ENCODE measurements around the gene GTF2IRD1. TPM values are rescaled to one million over a fixed set of nuclear protein-coding genes. Genes with fewer than 3 reads are reported as not detected.

The GTF2IRD1 gene
- total and polyA plus RNA-seq, 2 experiments from 2014 or later, result 34.9 to 39.6 TPM

DNA sequence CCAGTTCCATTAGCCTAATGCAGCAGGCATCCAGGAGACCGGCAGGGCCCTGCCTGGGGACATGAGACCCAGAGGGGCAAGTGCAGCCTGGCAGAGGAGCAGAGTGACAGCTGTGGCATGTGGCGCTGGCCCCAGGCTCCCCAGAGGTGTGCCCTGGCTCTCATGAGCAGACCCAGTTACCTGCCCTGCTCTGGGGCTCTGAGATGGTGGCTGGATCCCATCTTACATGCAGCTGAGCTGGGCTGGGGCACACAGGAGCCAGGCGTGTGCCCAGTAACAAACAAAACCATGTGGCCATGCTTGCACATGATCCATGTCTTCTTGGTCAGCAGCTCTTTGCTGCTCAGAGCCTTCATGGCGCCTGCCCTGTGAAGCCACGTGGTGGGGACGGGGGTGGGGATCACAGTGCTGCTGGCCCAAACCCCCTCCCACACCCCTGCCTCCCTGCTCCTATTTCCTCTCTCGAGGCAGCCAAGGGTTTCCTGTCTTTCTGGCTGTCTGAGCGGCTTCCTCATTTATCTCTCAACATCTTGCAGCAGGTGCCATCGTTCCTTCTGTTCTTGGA, 163.6 kb downstream of the GTF2IRD1 start:
- Histone ChIP-seq H2AFZ (no peak overlapping the region), H3K9me2 (replicated peaks; ENCODE audit: insufficient read depth) (no peaks in the 10 kb centered on the region), H3K27me3 (no peaks in the 10 kb centered on the region), H3K27ac (no peak overlapping the region), H3K79me2 (no peaks in the 10 kb centered on the region), H3K4me1 (ENCODE audit: insufficient read depth) (peaks cover 4% of the 10 kb centered on the region), H3K4me2 (no peak overlapping the region), H3K4me3 (no peak overlapping the region), H4K20me1 (ENCODE audit: insufficient read depth, poor library complexity, severe bottlenecking) (no peaks in the 10 kb centered on the region), H3K9me3 (ENCODE audit: low read depth) (no peaks in the 10 kb centered on the region), H3K36me3 (replicated peaks; ENCODE audit: insufficient read depth, low read depth) (no peaks in the 10 kb centered on the region)
- no peak for DNase-seq (ENCODE audit: low spot score)
- TF ChIP-seq EZH2 (IDR thresholded peaks at IDR 0.05; ENCODE audit: borderline replicate concordance) (no peak), EZH2phosphoT487 (IDR thresholded peaks at IDR 0.05; ENCODE audit: low read depth, severe bottlenecking, unreplicated experiment) (no peak)
- TF ChIP-seq, protein P1, sequence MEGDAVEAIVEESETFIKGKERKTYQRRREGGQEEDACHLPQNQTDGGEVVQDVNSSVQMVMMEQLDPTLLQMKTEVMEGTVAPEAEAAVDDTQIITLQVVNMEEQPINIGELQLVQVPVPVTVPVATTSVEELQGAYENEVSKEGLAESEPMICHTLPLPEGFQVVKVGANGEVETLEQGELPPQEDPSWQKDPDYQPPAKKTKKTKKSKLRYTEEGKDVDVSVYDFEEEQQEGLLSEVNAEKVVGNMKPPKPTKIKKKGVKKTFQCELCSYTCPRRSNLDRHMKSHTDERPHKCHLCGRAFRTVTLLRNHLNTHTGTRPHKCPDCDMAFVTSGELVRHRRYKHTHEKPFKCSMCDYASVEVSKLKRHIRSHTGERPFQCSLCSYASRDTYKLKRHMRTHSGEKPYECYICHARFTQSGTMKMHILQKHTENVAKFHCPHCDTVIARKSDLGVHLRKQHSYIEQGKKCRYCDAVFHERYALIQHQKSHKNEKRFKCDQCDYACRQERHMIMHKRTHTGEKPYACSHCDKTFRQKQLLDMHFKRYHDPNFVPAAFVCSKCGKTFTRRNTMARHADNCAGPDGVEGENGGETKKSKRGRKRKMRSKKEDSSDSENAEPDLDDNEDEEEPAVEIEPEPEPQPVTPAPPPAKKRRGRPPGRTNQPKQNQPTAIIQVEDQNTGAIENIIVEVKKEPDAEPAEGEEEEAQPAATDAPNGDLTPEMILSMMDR (IDR thresholded peaks at IDR 0.05; ENCODE audit: poor library complexity), result no peak
- WGBS (ENCODE audit: low lambda C conversion rate, missing lambda C conversion rate), result 65% methylated on average over 9 of the region's 9 CpGs

DNA sequence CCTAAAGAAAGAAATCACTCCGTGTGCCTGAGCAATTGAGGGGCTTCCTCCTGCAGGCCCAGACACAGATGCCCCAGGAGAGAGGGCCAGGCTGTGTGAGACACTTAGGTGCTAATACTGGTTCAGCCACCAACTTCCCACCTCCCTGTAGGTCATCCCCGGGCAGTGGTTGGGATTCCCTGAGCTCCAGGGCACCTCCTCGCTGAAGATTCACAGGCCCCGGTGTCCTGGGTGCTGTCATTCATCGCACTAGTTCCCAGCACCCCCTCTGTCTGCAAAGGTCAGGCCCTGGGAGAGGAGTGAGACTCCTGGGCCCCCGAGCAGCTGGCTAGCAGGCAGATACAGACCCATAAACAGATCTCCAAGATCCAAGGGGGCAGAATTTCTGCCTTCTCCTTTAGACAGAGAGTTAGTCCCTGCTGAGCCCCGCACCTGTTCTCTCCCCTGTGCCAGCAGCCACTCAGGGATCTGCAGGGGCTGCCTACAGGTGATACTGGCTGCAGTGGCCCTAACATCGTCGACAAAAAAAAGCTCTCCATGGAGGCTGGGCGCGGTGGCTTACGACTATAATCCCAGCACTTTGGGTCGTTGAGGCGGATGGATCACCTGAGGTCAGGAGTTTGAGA, 165.6 kb downstream of the GTF2IRD1 start:
- Histone ChIP-seq H3K4me3 (no peak overlapping the region), H3K4me2 (no peak overlapping the region), H2AFZ (no peak overlapping the region), H3K9me2 (replicated peaks; ENCODE audit: insufficient read depth) (no peaks in the 10 kb centered on the region), H3K79me2 (no peaks in the 10 kb centered on the region), H3K9me3 (ENCODE audit: low read depth) (no peaks in the 10 kb centered on the region), H4K20me1 (ENCODE audit: insufficient read depth, poor library complexity, severe bottlenecking) (no peaks in the 10 kb centered on the region), H3K27me3 (no peaks in the 10 kb centered on the region), H3K36me3 (replicated peaks; ENCODE audit: insufficient read depth, low read depth) (no peaks in the 10 kb centered on the region), H3K4me1 (ENCODE audit: insufficient read depth) (no peaks in the 10 kb centered on the region), H3K27ac (no peak overlapping the region)
- DNase-seq (ENCODE audit: low spot score), result no peak
- TF ChIP-seq EZH2 (IDR thresholded peaks at IDR 0.05; ENCODE audit: borderline replicate concordance) (no peak), EZH2phosphoT487 (IDR thresholded peaks at IDR 0.05; ENCODE audit: low read depth, severe bottlenecking, unreplicated experiment) (no peak)
- TF ChIP-seq, protein P1 (IDR thresholded peaks at IDR 0.05; ENCODE audit: poor library complexity), result no peak
- 71% methylated on average over 14 of the region's 14 CpGs for WGBS (ENCODE audit: low lambda C conversion rate, missing lambda C conversion rate)

DNA sequence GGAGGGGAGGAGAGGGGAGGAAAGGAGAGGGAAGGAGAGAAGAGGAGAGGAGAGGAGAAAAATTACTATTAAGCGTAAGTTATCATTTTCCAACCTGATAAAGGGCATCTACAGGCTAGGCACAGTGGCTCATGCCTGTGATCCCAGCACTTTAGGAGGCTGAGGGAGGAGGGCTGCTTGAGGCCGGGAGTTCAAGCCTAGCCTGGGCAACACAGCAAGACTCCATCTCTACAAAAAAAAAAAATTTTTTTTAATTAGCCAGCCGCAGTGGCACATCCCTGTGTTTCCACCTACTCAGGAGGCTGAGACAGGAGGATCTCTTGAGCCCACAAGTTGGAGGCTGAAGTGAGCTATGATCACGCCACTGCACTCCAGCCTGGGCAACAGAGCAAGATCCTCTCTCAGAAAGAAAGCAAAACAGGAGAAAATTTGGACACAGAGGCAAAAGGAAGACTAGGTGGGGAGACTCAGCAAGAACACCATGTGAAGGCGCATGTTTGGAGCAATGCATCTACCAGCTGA, 168.6 kb downstream of the GTF2IRD1 start:
- no peak for DNase-seq (ENCODE audit: low spot score)
- Histone ChIP-seq H4K20me1 (ENCODE audit: insufficient read depth, poor library complexity, severe bottlenecking) (no peaks in the 10 kb centered on the region), H3K4me3 (no peak overlapping the region), H3K9me2 (replicated peaks; ENCODE audit: insufficient read depth) (no peaks in the 10 kb centered on the region), H3K27ac (no peak overlapping the region), H3K27me3 (no peaks in the 10 kb centered on the region), H3K4me2 (no peak overlapping the region), H3K79me2 (no peaks in the 10 kb centered on the region), H3K9me3 (ENCODE audit: low read depth) (no peaks in the 10 kb centered on the region), H3K4me1 (ENCODE audit: insufficient read depth) (peaks cover 3% of the 10 kb centered on the region), H3K36me3 (replicated peaks; ENCODE audit: insufficient read depth, low read depth) (no peaks in the 10 kb centered on the region), H2AFZ (no peak overlapping the region)
- WGBS (ENCODE audit: low lambda C conversion rate, missing lambda C conversion rate), result 93% methylated on average over 4 of the region's 5 CpGs
- no peak for TF ChIP-seq EZH2 (IDR thresholded peaks at IDR 0.05; ENCODE audit: borderline replicate concordance)
- TF ChIP-seq, protein P1 (IDR thresholded peaks at IDR 0.05; ENCODE audit: poor library complexity), result no peak
- TF ChIP-seq EZH2phosphoT487 (IDR thresholded peaks at IDR 0.05; ENCODE audit: low read depth, severe bottlenecking, unreplicated experiment), result no peak

All from hepatocyte (in vitro differentiated cells).